ENCODE results near the gene LY6G5B.

LY6G5B gene

DNA sequence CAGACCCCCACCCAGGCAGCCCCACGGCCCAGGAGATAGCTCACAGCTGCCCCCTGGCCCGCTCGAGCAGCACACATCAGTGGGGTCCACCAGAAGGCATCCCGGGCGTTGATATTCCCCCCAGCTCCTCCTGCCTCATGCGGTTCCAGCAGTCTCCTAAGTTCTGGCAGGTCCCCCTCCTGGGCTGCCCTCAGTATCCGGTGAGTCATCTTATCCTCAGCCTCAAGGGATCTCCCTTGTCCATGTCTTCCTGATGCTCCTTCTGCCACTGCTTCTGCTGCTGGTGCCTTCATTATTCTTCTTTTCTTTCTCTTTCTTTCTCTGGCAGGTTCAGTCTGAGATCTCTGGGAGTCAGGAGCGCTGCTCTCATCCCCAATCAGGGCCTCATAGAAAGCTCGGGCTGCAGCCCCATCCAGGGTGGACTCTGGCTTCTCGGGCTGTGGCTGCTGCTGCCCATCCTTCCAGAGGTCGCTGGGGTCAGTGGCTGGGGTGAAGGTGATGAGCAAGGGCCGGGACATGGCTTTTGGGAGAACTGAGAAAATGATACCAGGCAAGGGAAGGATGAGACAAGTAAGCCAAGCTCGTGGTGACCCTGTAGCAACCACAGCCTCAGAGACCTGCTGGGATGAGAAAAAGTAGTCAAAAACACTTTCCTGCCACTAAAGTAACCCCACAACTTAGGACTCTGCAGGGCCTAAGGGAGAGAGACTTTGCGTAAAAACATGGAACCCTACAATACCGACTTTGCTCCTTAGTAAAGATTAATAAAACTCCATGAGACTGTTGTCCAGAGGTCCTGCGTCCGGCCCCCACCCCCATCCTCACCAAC is 5.6 kb upstream of the LY6G5B start:
- no peak for DNase-seq

DNA sequence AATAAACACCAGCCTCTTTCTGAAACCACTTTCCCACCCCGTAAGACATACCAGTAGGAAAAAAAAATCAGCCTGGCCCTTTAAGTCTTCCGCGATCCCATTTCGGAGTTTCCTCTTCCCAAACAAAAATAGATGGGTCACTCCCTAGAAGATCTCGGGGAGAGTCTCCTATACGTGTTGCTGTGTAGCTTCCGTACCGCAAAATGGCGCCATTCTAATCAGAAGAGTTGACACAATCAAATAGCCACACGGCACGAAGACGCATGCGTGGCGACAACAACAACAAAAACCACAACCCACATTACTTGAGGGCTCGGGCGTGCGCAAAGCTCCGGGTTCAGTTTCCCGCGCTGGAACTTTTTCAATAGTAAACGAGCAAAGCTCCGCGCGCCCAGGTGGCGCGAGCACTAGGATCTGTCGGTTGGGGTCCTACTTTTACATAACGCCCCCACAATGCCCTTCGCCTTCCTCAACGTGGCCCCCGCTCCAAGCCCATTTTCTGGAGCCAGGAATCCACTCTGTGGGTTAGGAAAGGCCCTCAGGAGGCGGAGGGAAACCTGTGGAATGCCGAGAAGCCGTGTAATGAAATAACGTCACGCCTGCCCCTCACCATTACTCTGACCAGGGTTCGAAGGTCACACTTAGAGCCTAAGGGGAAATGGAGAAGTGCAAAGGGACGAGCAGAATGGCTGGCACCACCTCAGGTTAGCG is 4.8 kb upstream of the LY6G5B start, which contains the start of gene GPANK1:
GPANK1 (minus strand) TSS at position 208 of the 711 bp plus-strand sequence. CDS start 519 bp downstream, outside the sequence.
- peak; percentile 83 for DNase-seq

DNA sequence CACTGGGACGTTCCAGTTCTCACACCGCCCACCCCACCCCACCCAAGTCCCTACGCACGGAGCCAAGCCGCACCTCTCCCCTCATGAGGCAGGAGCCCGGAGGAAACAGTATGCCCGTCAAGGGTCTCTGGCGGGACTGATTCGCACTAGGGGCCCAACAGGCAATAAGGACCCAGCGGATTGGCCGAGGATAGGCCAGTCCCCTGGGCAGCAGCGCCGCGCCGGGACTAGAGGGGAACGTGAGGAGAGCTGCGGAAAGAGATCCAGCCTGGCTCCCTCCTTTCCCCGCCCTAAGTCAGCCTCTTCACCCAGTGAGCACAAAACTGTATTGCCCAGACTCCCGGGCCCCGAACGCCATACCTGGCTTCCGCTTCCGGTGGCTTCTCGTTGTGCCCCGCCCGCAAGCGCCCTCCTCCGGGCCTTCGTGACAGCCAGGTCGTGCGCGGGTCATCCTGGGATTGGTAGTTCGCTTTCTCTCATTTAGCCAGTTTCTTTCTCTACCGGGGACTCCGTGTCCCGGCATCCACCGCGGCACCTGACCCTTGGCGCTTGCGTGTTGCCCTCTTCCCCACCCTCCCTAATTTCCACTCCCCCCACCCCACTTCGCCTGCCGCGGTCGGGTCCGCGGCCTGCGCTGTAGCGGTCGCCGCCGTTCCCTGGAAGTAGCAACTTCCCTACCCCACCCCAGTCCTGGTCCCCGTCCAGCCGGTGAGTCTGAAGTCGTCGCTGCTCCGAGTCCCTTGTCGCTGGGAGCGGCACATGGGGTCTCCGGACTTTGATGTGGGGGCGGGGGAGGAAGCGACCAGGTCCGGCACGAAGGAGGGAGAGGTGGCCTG is 4.1 kb upstream of the LY6G5B start, which contains the start of gene CSNK2B:
CSNK2B (plus strand) TSS at position 580 of the 836 bp plus-strand sequence. CDS start 752 bp downstream, outside the sequence.
- peak; percentile 94 for DNase-seq

DNA sequence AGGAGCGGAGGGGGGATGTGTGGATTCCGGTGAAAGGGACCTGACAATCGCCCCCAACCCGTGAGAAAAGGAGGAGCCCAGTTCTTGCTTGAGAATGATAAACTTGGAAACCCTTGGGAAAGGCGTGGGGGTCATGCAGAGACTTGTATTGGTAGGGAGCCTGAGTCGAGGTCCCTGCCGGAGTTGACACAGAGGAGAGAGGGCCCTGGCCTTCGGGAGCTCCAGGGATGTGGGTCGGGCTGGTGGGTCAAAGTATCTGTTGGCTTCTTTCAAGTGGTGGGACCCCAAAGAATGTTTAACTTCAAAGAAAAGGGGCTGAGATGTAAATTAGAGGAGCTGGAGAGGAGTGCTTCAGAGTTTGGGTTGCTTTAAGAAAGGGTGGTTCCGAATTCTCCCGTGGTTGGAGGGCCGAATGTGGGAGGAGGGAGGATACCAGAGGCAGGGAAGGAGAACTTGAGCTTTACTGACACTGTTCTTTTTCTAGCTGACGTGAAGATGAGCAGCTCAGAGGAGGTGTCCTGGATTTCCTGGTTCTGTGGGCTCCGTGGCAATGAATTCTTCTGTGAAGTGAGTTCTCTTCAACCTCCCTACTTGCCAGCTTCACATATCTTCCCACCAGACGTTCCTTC is 3.3 kb upstream of the LY6G5B start:
- DNase-seq = no peak

DNA sequence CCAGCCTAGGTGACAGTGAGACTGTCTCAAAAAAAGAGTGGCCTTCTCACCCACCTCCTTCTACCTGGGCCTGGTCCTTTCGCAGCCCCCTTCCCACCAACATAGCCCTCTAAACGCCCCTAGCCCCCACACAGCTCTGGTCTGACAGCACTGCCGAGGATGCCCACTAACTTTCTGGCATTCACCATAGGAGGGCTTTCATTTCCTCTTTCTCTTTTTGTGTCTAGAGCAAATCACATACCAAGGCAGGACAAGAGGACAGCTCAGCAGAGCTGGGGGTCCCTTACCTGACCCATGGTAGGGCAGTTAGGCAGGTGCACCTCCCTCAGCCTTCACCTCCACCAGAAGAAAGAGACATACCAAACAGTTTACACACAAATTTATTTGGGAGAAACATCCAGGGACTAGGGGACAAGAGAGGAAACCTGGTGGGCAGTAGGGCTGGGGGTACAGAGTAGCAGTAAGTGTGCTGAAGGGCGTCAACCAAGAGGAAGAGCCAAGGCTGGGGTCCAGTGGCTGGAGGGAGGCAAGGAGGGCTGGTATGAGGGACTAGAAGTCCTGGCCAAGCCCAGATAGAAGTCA is 6.6 kb downstream of the LY6G5B start:
- no peak for DNase-seq

DNA sequence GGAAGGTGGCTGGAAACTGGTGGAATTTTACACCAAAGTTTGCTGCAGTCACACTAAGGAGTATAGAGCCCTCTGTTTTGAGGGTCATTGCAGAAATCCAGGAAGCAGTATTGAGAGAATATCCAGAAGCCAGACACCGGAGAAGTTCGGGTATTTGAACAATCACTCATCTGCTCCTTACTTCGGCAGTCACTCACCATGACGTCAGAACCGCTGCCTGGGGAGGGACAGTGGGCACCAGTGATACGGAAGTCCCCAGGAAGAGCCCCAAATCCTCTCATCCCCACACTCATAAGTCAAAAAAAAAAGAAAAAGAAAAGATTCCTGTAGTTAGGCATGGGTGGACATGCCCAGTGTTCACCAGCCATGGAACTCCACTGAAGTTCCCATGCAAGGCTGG is 7.1 kb downstream of the LY6G5B start:
- DNase-seq = no peak

DNA sequence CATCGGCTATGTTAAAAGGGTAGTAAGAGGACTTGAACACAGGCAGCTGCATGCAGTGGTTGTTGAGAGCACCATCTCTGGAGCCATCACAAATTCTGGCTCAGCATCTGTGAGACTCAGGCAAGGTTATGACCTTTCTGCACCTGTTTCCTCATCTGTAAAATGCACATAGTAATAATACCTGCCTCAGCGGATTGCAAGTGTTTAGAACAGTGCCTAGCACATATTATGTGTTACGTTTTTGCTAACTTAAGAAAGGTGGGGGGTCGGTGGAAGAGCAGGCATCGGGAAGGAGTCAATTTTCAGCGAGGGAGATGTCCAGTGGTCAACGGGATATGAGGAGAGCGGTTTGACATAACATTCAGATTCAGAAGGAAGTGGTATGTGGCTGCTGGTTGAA is 8.2 kb downstream of the LY6G5B start:
- no peak for DNase-seq

DNA sequence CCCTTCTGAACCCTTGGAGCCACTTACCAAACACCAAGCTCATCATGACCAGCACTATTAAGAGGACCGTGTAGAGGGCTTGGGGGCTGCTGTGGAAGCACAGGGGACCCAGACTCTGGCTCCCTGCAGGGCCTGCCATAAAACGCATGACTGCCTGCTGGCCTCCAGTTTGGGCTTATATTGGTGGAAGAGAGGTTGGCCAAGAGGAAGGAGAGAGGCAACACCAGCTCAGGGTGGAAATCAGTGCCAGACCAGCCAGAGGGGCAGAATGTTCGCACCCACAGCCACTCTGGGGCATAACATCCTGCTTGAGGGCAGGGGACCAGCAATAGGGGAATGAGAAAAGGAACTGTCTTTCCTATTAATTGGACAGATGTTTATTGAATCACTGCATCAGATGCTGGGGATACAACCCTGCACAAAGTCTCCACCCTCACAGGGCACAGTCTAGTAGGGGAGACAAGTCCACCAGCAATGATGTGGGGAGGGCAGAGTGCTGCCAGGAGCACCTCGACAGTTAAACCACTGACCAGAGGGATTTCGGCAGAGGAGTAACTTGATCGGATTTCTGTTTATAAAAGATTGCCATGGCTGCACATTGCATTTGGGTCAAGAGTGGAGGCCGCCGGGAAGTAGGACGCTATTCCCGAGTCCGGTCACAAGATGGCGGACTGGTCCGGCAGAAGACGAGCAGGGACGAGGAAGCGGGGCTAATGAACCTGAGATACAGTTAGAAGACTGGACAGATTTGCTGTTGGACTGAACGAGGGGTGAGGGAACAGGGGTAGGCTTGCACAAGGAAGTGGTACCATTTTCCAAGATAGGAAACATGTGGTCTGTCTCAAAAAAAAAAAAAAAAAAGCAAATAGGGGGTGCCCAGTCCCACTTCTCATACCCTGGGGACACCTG is 10.7 kb downstream of the LY6G5B start, which contains the start of gene LY6G5C:
LY6G5C (minus strand) TSS at position 842 of the 909 bp plus-strand sequence; CDS start at position 148, 694 bp downstream.
- no peak for DNase-seq

DNA sequence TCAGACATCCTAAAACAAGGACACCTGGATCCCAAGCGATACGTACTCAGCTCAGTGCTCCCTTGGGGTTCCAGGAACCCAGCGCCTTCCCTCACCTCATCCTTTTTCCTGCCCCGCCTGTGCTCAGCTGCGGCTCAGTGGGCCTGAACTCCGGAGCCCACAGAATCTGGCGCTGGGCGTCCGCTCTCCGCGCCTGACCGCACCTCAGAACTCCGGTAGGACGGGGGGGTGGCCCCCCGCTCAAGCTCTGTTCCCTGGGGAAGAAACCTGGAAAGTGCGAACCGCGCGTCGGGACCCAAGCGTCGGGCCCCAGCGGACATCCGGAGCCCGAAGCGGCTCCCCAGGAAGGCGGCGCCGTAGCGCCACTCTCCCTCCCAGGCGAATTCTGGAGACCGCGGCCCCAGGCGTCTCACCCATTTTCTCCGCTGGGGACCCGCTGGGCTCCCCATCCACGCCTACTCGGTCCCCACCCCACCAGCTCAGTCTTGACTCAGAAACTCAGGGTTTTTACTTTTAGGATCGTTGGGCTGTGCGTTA is 11.4 kb downstream of the LY6G5B start:
- no peak for DNase-seq

DNA sequence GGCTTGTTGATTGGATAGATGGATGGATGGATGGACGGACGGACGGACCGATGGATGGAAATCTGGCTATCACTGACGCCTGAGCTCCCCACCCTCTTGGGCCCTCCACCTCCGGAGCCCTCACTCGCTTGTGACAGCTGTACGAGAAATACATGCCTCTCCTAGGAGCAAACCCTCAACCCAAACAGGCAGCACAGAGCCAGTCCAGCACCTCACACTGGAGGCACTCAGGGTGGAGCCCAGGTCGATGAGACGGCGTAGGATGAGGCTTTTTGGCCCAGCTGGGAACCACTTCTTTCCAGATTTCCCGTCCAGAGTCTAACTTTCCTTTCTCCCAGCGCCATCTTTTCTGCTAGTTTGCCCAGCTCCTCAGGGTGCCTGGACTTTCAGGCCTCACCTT is 13.8 kb downstream of the LY6G5B start:
- DNase-seq = no peak

DNA sequence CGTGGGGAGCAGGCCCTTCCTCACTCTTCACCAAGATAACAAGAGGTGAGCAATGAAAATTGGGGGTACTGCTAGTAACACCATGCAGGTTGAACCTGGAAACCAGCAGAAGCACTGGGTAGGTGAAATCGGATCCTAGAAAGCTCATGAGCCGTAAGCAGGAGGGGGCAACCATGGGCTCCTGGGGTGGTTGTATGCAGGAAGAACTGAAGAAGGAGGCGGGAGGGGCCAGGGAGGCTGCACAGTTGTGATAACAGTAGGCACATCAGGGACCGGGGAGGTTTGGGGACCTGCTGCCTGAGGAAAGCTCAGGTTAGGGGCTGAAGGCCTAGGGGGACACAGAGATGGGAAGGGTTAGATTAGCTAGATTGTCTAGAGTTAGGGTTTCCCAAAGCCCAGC is 16.7 kb downstream of the LY6G5B start:
- no peak for DNase-seq

DNA sequence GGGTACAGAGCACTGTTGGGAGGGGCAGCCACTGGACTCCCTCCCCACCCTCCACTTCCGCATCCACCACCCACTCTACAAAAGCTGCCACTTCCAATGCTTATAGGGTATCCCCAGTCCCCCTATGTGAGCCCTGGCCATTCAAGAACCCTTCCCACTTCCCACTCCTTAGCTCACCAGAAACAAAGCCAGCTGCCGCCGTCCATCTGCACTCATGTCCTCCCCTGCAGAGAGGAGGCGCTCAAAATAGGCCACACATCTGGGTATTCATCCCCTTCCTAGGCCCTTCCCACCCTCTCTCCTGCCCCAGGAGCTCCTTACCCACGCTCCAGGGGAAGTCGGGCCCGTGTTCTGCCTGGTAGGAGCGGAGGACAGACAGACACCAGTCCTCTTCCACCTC is 17.5 kb downstream of the LY6G5B start:
- no peak for DNase-seq

DNA sequence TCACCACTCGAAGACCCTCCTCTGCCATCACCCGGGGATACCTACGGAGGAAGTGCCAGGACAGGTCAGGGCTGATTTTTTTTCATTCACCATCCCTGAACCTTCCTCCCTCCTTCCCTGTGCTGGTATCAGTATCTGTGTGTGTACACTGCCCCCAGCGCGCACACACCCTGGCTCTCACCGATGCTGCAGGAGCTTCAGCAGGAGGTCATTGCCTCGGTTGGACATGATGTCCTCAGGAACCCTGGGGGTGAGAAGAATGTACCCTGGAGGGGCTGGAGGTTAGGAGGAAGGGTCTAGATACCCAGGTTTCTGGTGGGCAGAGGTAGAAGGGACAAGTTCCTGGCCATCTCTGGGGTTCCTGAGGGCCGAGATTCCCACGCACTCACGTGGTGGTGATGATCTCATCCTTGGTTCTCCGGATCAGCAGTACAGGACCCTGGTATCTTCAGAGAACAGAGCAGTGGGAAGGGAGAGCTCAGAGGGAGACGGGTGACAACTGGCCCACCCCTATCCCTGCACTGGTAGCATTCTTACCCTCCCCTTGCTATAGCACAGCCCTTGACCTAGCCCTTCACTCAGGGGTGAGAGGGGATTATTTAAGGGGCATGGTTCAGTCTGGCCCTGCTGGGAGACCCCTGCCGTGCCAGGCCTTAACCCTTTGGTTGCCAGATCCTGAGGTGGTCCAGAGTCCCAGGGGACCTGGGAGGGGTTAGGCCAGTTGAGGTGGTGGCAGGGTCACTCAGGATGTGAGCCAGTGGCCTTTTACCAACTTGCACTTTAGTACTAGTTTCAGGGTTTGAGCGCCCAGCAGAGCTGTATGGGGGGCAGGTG is 18.3 kb downstream of the LY6G5B start:
- no peak for DNase-seq

DNA sequence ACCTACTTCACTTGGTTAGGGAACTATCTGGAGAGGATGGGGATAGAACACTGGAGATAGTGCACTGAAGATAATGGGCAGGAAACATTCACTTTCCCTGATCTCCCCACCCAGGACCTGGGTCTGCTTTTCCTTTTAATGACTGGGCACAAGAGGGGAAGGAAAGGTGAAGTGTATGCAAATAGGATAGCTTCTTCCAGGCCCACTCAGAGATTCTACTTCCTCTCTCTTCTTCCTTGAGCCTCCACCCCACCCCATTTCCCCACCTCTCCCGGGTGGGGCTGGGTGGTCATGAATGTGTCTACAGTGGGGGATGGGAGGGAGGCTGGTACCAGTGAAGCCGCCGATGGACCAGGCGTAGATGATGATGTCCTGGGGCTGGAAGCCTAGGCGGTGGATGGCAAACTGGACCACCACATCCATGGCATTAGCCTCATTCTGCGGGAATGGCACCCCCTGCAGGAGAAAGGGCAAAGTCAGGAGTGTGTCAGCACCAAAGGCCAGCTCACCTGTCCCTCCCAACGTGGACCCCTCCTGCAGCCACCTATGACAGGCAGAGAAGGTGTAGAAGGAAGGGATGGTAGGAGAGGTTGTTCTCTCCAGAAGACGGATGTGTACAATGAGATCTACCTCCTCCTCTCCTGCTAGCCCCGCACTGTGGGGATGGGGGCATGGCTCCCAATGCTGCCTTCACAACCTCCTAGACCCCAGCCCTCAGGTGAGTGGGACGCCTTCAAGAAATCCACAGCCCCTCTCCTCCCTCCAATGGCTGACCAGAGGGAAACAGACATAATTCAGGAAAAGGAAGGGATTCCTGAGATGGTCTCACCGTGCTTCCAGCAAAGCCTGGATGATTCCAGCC is 19.7 kb downstream of the LY6G5B start:
- no peak for DNase-seq

DNA sequence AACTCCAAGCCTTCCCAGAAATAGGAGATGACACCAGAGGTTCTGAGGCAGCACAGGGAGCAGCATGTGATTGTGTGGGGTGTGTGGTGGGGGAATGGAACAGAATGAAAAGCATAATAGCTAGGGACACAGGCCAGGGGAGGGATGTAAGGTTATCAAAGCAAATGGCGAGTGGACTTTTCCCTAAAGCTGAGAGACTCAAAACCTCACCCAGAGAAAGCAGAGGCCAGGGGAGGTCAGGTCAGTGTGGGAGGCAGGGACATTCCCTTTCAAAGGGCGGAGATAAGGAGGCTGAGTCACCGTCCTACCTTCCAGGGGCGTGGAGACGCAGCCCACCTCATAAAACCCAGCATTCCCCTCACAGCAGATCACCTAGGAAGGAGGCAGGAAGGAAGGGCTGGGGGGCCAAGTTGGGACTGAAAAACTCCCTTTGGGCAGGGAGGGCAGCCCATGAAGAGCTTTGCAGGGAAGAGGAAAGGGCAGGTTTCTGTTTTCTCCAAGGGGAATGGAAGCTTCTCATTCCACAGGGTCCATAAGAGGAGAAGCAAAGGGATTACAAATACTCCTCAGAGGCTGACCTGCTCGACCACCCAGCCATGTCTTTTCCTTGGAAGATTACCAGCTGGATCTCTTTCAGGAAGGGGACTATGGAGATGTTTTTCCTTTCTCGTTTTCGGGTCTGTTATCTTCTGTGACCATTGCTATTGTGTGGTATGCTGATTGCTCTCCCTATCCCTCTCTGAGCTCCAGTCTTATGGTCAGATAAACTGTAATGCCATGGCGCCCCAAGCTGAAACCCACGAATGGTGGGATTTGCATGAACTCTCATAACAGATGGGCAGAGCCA is 20.7 kb downstream of the LY6G5B start:
- DNase-seq = no peak

DNA sequence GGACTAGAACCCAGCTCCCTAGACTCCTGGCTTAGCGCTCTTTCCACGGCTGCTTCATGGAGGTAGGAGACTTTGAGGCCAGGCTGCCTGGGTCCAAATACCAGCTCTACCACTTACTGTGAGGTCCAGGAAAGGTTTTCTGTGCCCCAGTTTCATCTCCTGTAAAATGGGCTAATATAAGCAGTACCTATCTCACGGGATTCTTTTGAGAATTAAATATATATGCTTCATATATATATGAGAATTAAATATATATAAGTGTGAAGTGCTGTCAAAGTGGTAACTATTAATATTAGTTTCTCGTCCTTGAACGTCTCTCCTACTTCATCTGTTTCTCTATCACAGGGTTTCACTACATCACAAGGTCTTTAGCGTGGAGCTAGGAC is 21.3 kb downstream of the LY6G5B start:
- no peak for DNase-seq

DNA sequence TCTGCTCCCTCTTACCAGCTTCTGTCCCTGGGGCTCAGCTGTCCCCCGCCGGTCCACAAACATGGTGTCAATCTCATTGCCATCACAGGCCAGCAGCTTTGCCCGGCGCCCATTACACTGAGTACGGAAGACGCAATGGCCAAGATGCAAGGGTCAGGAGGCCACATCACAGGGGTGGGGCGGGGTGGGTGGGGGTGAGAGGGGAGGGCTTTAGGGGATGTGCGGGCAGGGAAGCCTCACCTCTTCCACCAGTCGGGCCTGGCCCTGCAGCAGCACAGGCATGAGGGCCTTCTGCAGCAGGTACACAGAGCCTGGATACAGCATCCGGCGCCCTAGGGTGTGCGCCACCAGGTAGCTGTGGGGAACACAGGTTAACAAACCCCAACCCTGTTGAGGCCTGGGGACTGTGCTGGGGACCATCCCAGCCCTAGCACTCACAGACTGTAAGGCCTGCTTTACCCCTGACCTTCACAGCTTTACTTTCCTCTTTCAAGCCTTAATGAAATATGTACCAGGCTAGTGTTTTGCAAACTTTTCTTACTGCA is 21.9 kb downstream of the LY6G5B start:
- DNase-seq = no peak

DNA sequence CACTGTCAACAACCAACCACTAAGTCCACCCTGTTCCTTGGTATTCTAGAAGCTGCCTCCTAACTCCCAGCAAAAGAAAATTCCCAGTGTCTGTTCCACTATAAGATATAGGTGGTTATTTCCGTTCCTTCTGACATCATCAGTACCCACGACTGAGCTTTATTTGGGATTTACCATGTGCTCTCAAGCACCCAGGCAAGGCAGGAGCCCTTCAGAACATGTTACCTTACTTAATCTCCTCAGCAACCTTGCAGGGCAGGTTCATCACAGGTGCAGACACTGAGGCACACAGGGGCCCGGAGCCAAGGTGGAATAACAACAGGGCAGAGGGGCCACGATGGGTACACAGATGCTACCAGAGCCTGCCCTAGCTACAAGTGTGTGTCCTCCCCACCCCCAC is 22.6 kb downstream of the LY6G5B start:
- no peak for DNase-seq

All from GDM1 (cell line).